GM12878 (cell line): Measurements from ENCODE around the gene XPC. TPM values are rescaled to one million over a fixed set of nuclear protein-coding genes. Genes with fewer than 3 reads are reported as not detected.

Experiments
- ATAC-seq: fragments of 200-7000 bp; cut with Tn5 transposase; 3 replicates; pipeline ENCODE4 v1.9.1; 2020; ENCODE audit warnings: mild to moderate bottlenecking, moderate library complexity
- BruUV-seq: library from RNA; stranded (reverse); fragments of 400-500 nt; replicated peaks from 2 replicates; lab custom pipeline; 2021; lab: Mats Ljungman, UMichigan
- CTCF ChIA-PET: fragments of 300-600 bp; sonication (Branson Sonifier 250); formaldehyde crosslinking; extraction: SDS; loops from one replicate; lab custom pipeline; 2021; ENCODE audit warnings: inconsistent platforms; lab: Yijun Ruan, JAX
- POLR2A ChIA-PET: fragments of 350-600 bp; formaldehyde crosslinking; extraction: SDS; loops from one replicate; lab custom pipeline; 2021; ENCODE audit warnings: inconsistent platforms; lab: Charles Lee
- RAD21 ChIA-PET: fragments of 300-600 bp; sonication (Branson Sonifier 250); formaldehyde crosslinking; loops from one replicate; lab custom pipeline; 2023; ENCODE audit warnings: antibody characterized with exemption; ENCODE audit not compliant: unreplicated experiment; lab: Charles Lee
- SMC1A ChIA-PET: fragments of 300-600 bp; sonication (Branson Sonifier 250); formaldehyde crosslinking; loops from one replicate; lab custom pipeline; 2023; ENCODE audit not compliant: unreplicated experiment, uncharacterized antibody; lab: Charles Lee
- DNase-seq: peaks from one replicate; pipeline ENCODE4 v3.0.0-alpha.2; 2011; ENCODE audit warnings: low read depth, low spot score
- FAIRE-seq: peaks from 3 replicates; lab custom pipeline; 2011; peaks lifted over from hg19 to GRCh38; lab: Jason Lieb, UNC
- H2AFZ ChIP-seq: 2 replicates; pipeline ENCODE4 v1.6.0; 2011; ENCODE audit warnings: low read depth, low read length, control low read depth; ENCODE audit not compliant: control insufficient read depth
- H3K27ac ChIP-seq: 2 replicates; pipeline ENCODE4 v1.5.1; 2011; ENCODE audit warnings: control low read depth; ENCODE audit not compliant: control insufficient read depth, insufficient read depth
- H3K27me3 ChIP-seq, 2 experiments: replicated peaks in 1 of 2; 2 replicates each; pipeline versions ENCODE4 v1.6.0 to v1.6.1; 2011; ENCODE audit warnings: low read length in 1 of 2; ENCODE audit not compliant: control insufficient read depth in 2 of 2, insufficient read depth in 2 of 2
- H3K36me3 ChIP-seq, 2 experiments: 2 replicates each; pipeline ENCODE4 v1.5.1; 2011; ENCODE audit warnings: low read length in 1 of 2; ENCODE audit not compliant: control insufficient read depth in 2 of 2, insufficient read depth in 2 of 2
- H3K4me1 ChIP-seq: 2 replicates; pipeline ENCODE4 v1.6.1; 2011; ENCODE audit warnings: mild to moderate bottlenecking, low read length, moderate library complexity, mixed read lengths; ENCODE audit not compliant: control insufficient read depth, insufficient read depth
- H3K4me2 ChIP-seq: 2 replicates; pipeline ENCODE4 v1.6.0; 2011; ENCODE audit warnings: control low read depth; ENCODE audit not compliant: control insufficient read depth, insufficient read depth
- H3K4me3 ChIP-seq: fragments of 200-600 bp; sonication (generic); 2 replicates; pipeline ENCODE4 v1.5.1; 2016
- H3K79me2 ChIP-seq: 2 replicates; pipeline ENCODE4 v1.6.0; 2011; ENCODE audit warnings: low read length; ENCODE audit not compliant: control insufficient read depth, insufficient read depth
- H3K9ac ChIP-seq: 2 replicates; pipeline ENCODE4 v1.8.0; 2011; ENCODE audit warnings: low read length, control low read depth, mixed read lengths; ENCODE audit not compliant: control insufficient read depth, insufficient read depth
- H3K9me3 ChIP-seq: replicated peaks from 3 replicates; pipeline ENCODE4 v1.5.1; 2011; ENCODE audit warnings: mild to moderate bottlenecking, low read length; ENCODE audit not compliant: control insufficient read depth, insufficient read depth
- H4K20me1 ChIP-seq: 2 replicates; pipeline ENCODE4 v1.6.0; 2011; ENCODE audit not compliant: control insufficient read depth, insufficient read depth
- NRF1 ChIP-seq: conservative IDR thresholded peaks from 2 replicates; pipeline ENCODE4 v1.6.1; 2011; ENCODE audit warnings: mild to moderate bottlenecking, low read depth, low read length, improper control_type of control experiment
- RAD21 ChIP-seq: IDR thresholded peaks from 2 replicates; pipeline ENCODE4 v1.6.1; 2011; ENCODE audit warnings: mild to moderate bottlenecking, low read depth, low read length, moderate library complexity; ENCODE audit not compliant: insufficient read depth
- WGBS: methylation state at CpG from one replicate; pipeline ENCODE4 v1.1.6; 2016; ENCODE audit warnings: low lambda C conversion rate; ENCODE audit not compliant: insufficient replicate concordance, insufficient coverage; ENCODE audit errors: missing lambda C conversion rate; 5-methylcytosine and 5-hydroxymethylcytosine counted together
- in situ Hi-C: fragments of 300-500 bp; cut with MboI; formaldehyde crosslinking; loops from 9 replicates; pipeline ENCODE4 v1.14.3; 2018; ENCODE audit warnings: mixed read lengths
- intact Hi-C: fragments of 100-400 bp; cut with micrococcal nuclease; formaldehyde crosslinking; loops from one replicate; pipeline ENCODE4 v1.14.2; 2022; ENCODE audit not compliant: unreplicated experiment
- polyA plus RNA-seq, 11 experiments: library from polyadenylated mRNA; depleted of rRNA in 4 of 11; unstranded in 6 of 11; stranded (reverse) in 5 of 11; fragments of >200 nt; fragmentation: Nextera tagmentation in 4 of 11; fragmentation: Illumina TruSeq in 1 of 11; extraction: Ambion mirVana in 4 of 11; extraction: Trizol in 1 of 11; gene quantifications; 1 replicate in 1 of 11; 2 replicates in 10 of 11; pipeline versions ENCODE4 v1.2.1 to v1.2.3, GENCODE V29; 2011 to 2016; ENCODE audit warnings: inconsistent platforms in 2 of 11, missing spikeins in 2 of 11, low read depth in 1 of 11
- total RNA-seq, 4 experiments: library from RNA; depleted of rRNA in 3 of 4; stranded (reverse); fragments of >200 nt in 3 of 4; fragmentation: Illumina TruSeq in 1 of 4; extraction: Trizol in 1 of 4; gene quantifications; 2 replicates each; pipeline versions ENCODE4 v1.2.1 to v1.2.3, GENCODE V29; 2013 to 2021
- TF ChIP-seq, protein P1 (sequence below), 3 experiments: IDR thresholded peaks in 2 of 3; conservative IDR thresholded peaks in 1 of 3; 2 replicates each; pipeline ENCODE4 v1.5.1; 2011; ENCODE audit warnings: low read depth in 3 of 3, low read length in 3 of 3, mild to moderate bottlenecking in 3 of 3, control low read depth in 2 of 3, moderate library complexity in 2 of 3, inconsistent platforms in 1 of 3, mixed read lengths in 1 of 3; ENCODE audit not compliant: control insufficient read depth in 2 of 3, insufficient read depth in 1 of 3; ENCODE audit errors: extremely low read depth in 1 of 3

XPC gene
- total and polyA plus RNA-seq, 10 of the 15 experiments (the other 5 are each of a cell fraction or from before 2014, with no cell fraction given), result 4.0 to 48.3 (median 29.8) TPM

DNA sequence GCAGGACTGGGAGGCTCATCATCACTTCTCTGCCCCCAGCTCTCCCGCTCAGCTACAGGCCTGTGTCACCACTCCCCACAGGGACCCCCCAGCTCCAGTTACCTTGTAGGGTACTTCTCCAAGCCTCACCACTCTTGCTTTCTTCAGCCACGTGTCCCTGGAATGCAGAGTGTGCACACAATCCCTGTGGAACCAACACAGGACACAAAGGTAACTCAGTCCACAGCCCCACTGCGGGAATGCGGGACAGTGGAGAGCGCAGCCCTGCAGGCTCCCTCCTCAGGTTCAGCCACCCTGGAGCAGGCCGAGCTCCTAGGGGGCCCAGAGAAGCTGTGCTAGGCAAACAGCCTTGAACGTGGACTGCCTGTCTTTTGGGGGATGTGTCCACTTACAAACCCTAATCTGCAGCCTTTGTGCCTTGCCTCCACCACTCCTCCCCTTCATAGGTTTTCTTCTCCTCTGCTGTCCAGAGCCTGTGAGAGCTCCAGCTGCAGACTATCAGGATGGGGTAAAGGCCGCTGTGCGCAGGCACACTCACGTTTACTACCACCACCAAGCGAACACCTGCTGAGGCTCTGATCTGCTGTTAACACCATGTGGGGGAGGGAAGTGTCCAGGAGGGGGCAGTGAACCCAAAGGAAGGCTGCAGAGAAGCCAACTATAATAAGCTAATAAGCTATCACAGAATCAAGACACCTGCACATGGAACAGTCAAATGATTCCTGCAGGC lies 26.0 kb downstream of the XPC start:
- H3K36me3 ChIP-seq, result peaks cover 12 to 27% of the 10 kb centered on the region in 2 experiments
- no peaks in the 10 kb centered on the region for H3K4me1 ChIP-seq
- in situ Hi-C loops, result no loop called here
- H3K9ac ChIP-seq, result no peak overlapping the region
- no peaks in the 10 kb centered on the region for H3K79me2 ChIP-seq
- ATAC-seq (peak; percentile 62), FAIRE-seq (no peak), DNase-seq (no peak)
- no peak overlapping the region for H3K4me3 ChIP-seq
- H4K20me1 ChIP-seq, result no peaks in the 10 kb centered on the region
- intact Hi-C loops, result no loop called here
- ChIA-PET POLR2A (interaction anchor here (0.5 kb wide), 1 partner anchor 375 kb away, joined by 5 read pairs; no protein-coding TSS in a partner anchor), RAD21 (no interaction called here), CTCF (interaction anchor here (1.0 kb wide), 1 partner anchor 23 kb away, joined by 5 read pairs; no protein-coding TSS in a partner anchor), SMC1A (interaction anchor here (1.2 kb wide), 1 partner anchor 26 kb away, joined by 3 read pairs; the partner anchor contains the start of genes LSM3 and XPC)
- H3K9me3 ChIP-seq, result no peaks in the 10 kb centered on the region
- no peak overlapping the region for H2AFZ ChIP-seq
- BruUV-seq, result no TSS peak
- 83% methylated on average over 11 of the region's 11 CpGs for WGBS
- no peaks in the 10 kb centered on the region for H3K27me3 ChIP-seq
- H3K4me2 ChIP-seq, result no peak overlapping the region
- H3K27ac ChIP-seq, result no peak overlapping the region
- TF ChIP-seq RAD21 (peak; percentile 21; the same call in 1 of the 2 replicates), NRF1 (no peak)
- TF ChIP-seq, protein P1, sequence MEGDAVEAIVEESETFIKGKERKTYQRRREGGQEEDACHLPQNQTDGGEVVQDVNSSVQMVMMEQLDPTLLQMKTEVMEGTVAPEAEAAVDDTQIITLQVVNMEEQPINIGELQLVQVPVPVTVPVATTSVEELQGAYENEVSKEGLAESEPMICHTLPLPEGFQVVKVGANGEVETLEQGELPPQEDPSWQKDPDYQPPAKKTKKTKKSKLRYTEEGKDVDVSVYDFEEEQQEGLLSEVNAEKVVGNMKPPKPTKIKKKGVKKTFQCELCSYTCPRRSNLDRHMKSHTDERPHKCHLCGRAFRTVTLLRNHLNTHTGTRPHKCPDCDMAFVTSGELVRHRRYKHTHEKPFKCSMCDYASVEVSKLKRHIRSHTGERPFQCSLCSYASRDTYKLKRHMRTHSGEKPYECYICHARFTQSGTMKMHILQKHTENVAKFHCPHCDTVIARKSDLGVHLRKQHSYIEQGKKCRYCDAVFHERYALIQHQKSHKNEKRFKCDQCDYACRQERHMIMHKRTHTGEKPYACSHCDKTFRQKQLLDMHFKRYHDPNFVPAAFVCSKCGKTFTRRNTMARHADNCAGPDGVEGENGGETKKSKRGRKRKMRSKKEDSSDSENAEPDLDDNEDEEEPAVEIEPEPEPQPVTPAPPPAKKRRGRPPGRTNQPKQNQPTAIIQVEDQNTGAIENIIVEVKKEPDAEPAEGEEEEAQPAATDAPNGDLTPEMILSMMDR (IDR thresholded peaks at IDR 0.05 in 2 of 3, conservative IDR thresholded peaks at IDR 0.05 in 1 of 3; ENCODE audit: control insufficient read depth in 2 of 3, extremely low read depth in 1 of 3, insufficient read depth in 1 of 3, low read depth in 3 of 3, low read length in 3 of 3), result peak in 2 of 3 experiments; percentile 19 to 28; a peak in 3 of 6 replicates
